Thoracic aorta (tissue), 2 donors: ENCODE results near the gene DCTPP1. TPM values are rescaled to one million over a fixed set of nuclear protein-coding genes. Genes with fewer than 3 reads are reported as not detected.
"Not testable (repeated sequence)": the region's sequence is repeated elsewhere in the genome, so short reads cannot be mapped to it uniquely, and the experiment has no call there.

ENCODE experiments used
- ATAC-seq: fragments of 150-250 bp; one replicate; pipeline ENCODE4 v1.8.0; 2017; ENCODE audit warnings: low read depth; ENCODE audit not compliant: insufficient number of reproducible peaks, low FRiP score
- DNase-seq: peaks from one replicate; pipeline ENCODE4 v3.0.0-alpha.2; 2020; ENCODE audit warnings: low spot score
- H3K27ac ChIP-seq, 2 donors: fragments of 200-600 bp; sonication (generic); 1 replicate in 1 of 2; 2 replicates in 1 of 2; pipeline ENCODE4 v1.5.1; 2016; ENCODE audit warnings: mild to moderate bottlenecking in 2 of 2, moderate library complexity in 2 of 2
- H3K27me3 ChIP-seq: fragments of 200-600 bp; sonication (generic); replicated peaks from 2 replicates; pipeline ENCODE4 v1.6.0; 2016; ENCODE audit warnings: mild to moderate bottlenecking; ENCODE audit not compliant: insufficient read depth
- H3K36me3 ChIP-seq: fragments of 200-600 bp; sonication (generic); one replicate; pipeline ENCODE4 v1.5.1; 2016
- H3K4me1 ChIP-seq, 2 donors: fragments of 200-600 bp; sonication (generic); 1 replicate in 1 of 2; 2 replicates in 1 of 2; pipeline versions ENCODE4 v1.5.1 to v1.6.0; 2016; ENCODE audit warnings: low read depth in 2 of 2, mild to moderate bottlenecking in 1 of 2; ENCODE audit not compliant: control insufficient read depth in 1 of 2
- H3K4me3 ChIP-seq: fragments of 200-600 bp; sonication (generic); 2 replicates; pipeline ENCODE4 v1.5.1; 2016; ENCODE audit warnings: mild to moderate bottlenecking
- H3K9me3 ChIP-seq: fragments of 200-600 bp; sonication (generic); 2 replicates; pipeline ENCODE4 v1.5.1; 2016
- CTCF ChIP-seq: fragments of 200-600 bp; sonication (generic); IDR thresholded peaks from one replicate; pipeline ENCODE4 v1.5.1; 2019; ENCODE audit warnings: antibody characterized with exemption
- total RNA-seq, 2 donors: library from RNA; depleted of rRNA; stranded (reverse); fragments of >200 nt; gene quantifications; one replicate each; pipeline versions ENCODE4 v1.1.0 to v1.2.3, GENCODE V29; 2016

Gene DCTPP1
- total RNA-seq, 2 donors from 2014 or later, result 16.7 to 24.0 TPM

- no peak for ATAC-seq
- TF ChIP-seq CTCF, result no peak
Measured at GRCh38 chr16:30464078-30464477, 34.2 kb upstream of the DCTPP1 start.

GRCh38 chr16:30461426-30461825 is 31.6 kb upstream of the DCTPP1 start:
- not testable (repeated sequence) for H3K4me1 ChIP-seq, H3K27me3 ChIP-seq, H3K9me3 ChIP-seq, H3K27ac ChIP-seq, H3K4me3 ChIP-seq, DNase-seq, H3K36me3 ChIP-seq, ATAC-seq

More at GRCh38 chr16:30464078-30464477, 34.2 kb upstream of the DCTPP1 start:
- H3K4me3 ChIP-seq, result no peak overlapping the region
- H3K27ac ChIP-seq, result no peak overlapping the region
- no peak for DNase-seq
- H3K36me3 ChIP-seq, result no peaks in the 10 kb centered on the region
- H3K4me1 ChIP-seq, result peaks cover 0 to under 1% of the 10 kb centered on the region in 2 donors
- H3K9me3 ChIP-seq, result no peaks in the 10 kb centered on the region
- no peaks in the 10 kb centered on the region for H3K27me3 ChIP-seq

GRCh38 chr16:30459456-30459855 is 29.6 kb upstream of the DCTPP1 start:
- DNase-seq, result no peak

GRCh38 chr16:30458561-30459394 is 28.9 kb upstream of the DCTPP1 start:
- Histone ChIP-seq H3K4me3 (no peak overlapping the region), H3K36me3 (no peaks in the 10 kb centered on the region), H3K27ac (no peak overlapping the region), H3K27me3 (no peaks in the 10 kb centered on the region), H3K4me1 (no peaks in the 10 kb centered on the region), H3K9me3 (no peaks in the 10 kb centered on the region)
- no peak for TF ChIP-seq CTCF
- ATAC-seq, result no peak
- no peak for DNase-seq

More at GRCh38 chr16:30459456-30459855, 29.6 kb upstream of the DCTPP1 start:
- no peak overlapping the region for H3K27ac ChIP-seq
- TF ChIP-seq CTCF, result no peak
- no peaks in the 10 kb centered on the region for H3K4me1 ChIP-seq
- H3K9me3 ChIP-seq, result no peaks in the 10 kb centered on the region
- no peaks in the 10 kb centered on the region for H3K36me3 ChIP-seq
- H3K4me3 ChIP-seq, result no peak overlapping the region
- H3K27me3 ChIP-seq, result no peaks in the 10 kb centered on the region
- no peak for ATAC-seq

- no peak for TF ChIP-seq CTCF
- ATAC-seq, result no peak
- H3K27ac ChIP-seq, result no peak overlapping the region
Measured at GRCh38 chr16:30457743-30458560, 28.1 kb upstream of the DCTPP1 start.

More at GRCh38 chr16:30457743-30458560, 28.1 kb upstream of the DCTPP1 start:
- Histone ChIP-seq H3K9me3 (no peaks in the 10 kb centered on the region), H3K36me3 (no peaks in the 10 kb centered on the region), H3K4me1 (no peaks in the 10 kb centered on the region), H3K27me3 (no peaks in the 10 kb centered on the region), H3K4me3 (no peak overlapping the region)
- no peak for DNase-seq
